Choroid plexus epithelial cell (primary cell): ENCODE data around the gene PCDHB5.
"Not testable (repeated sequence)": the region's sequence is repeated elsewhere in the genome, so short reads cannot be mapped to it uniquely, and the experiment has no call there.

Experiments used
- DNase-seq: peaks from one replicate; pipeline ENCODE4 v3.0.0-alpha.2; 2010; ENCODE audit warnings: low read depth
- H3K4me3 ChIP-seq: 2 replicates; pipeline ENCODE4 v1.5.1; 2011; ENCODE audit warnings: low read depth, mild to moderate bottlenecking, control low read depth, low read length, moderate library complexity
- CTCF ChIP-seq: conservative IDR thresholded peaks from 2 replicates; pipeline ENCODE4 v1.5.1; 2011; ENCODE audit warnings: low read depth, mild to moderate bottlenecking, control low read depth, inconsistent platforms, low read length, moderate library complexity

PCDHB5 gene

DNA sequence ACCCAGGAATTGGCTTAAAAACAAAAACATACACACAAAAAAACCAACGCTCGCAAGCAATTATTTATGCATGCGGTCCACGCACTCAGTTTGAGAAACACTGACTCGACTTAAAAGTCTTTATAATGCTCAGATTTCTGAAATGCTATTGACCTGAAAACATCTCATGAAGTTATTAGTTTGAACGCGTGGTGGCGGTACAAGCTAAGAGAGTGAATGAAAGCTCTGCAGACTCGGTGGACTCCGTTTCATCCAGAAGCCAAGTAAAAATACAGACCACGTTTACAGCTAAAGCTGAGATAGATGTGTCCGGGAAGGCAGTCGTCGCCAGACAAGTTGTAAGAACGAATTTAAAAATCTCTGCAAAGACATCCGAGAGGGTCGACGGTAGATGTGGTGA, 14.8 kb downstream of the PCDHB5 start, which contains the start of gene PCDHB6:
Gene PCDHB6 (plus strand): TSS at position 246 of the 400 bp plus-strand sequence. CDS start 201 bp downstream, outside the sequence.
- no peak for TF ChIP-seq CTCF
- DNase-seq, result peak; percentile 2
- H3K4me3 ChIP-seq, result no peak within 1 kb of the TSS

- no peak overlapping the region for H3K4me3 ChIP-seq
- no peak for TF ChIP-seq CTCF
Measured at GRCh38 chr5:141150224-141150992, 15.4 kb downstream of the PCDHB5 start.

GRCh38 chr5:141150993-141151325, 16.0 kb downstream of the PCDHB5 start:
- TF ChIP-seq CTCF, result no peak
- DNase-seq, result no peak
- H3K4me3 ChIP-seq, result no peak overlapping the region

More at GRCh38 chr5:141150224-141150992, 15.4 kb downstream of the PCDHB5 start:
- no peak for DNase-seq

- DNase-seq, H3K4me3 ChIP-seq: not testable (repeated sequence)
Measured at GRCh38 chr5:141151632-141152031, 16.6 kb downstream of the PCDHB5 start.

DNA sequence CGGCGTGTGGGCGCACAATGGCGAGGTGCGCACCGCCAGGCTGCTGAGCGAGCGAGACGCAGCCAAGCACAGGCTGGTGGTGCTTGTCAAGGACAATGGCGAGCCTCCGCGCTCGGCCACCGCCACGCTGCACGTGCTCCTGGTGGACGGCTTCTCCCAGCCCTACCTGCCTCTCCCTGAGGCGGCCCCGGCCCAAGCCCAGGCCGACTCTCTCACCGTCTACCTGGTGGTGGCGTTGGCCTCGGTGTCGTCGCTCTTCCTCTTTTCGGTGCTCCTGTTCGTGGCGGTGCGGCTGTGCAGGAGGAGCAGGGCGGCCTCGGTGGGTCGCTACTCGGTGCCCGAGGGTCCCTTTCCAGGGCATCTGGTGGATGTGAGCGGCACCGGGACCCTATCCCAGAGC, 17.1 kb downstream of the PCDHB5 start:
- DNase-seq, H3K4me3 ChIP-seq: not testable (repeated sequence)

DNA sequence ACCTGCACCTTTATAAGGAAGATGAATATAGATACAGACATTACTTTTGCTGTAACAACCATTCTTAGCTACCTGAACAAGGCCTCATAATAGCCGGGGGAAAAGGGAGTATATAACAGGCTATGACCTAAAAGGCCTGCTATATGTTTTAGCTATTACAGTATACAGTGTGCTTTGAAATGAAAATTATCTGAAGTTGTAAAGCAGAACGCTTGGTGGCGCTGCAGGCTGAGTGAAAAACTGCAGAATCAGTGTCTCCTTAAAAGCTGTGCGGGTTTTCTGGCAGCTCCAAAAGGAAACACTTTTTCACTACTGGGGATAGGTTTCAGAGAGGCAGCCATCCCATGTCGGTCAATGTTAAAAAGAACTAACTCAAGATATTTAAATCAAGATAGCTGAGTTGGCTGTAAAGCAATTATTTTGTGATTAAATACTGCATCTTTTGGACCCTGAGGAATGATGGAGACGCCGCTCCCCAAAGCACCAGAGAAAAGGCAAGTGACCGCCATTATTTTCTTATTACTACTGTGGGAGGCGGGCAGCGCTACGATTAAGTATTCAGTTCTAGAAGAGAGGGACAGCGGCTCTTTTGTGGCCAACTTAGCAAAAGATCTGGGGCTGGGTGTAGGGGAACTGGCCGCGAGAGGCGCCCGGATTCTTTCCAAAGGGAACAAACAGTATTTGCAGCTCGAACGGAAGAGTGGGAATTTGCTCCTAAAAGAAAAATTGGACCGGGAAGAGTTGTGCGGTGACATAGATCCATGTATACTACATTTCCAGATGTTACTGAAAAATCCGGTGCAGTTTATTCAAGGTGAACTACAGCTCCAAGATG, 20.8 kb downstream of the PCDHB5 start:
- no peak for DNase-seq
- no peak overlapping the region for H3K4me3 ChIP-seq
- TF ChIP-seq CTCF, result no peak

DNA sequence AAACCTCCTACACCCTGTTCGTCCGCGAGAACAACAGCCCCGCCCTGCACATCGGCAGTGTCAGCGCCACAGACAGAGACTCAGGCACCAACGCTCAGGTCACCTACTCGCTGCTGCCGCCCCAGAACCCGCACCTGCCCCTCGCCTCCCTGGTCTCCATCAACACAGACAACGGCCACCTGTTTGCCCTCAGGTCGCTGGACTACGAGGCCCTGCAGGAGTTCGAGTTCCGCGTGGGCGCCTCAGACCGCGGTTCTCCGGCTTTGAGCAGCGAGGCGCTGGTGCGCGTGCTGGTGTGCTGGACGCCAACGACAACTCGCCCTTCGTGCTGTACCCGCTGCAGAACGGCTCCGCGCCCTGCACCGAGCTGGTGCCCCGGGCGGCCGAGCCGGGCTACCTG, 22.4 kb downstream of the PCDHB5 start:
- DNase-seq, H3K4me3 ChIP-seq: not testable (repeated sequence)

DNA sequence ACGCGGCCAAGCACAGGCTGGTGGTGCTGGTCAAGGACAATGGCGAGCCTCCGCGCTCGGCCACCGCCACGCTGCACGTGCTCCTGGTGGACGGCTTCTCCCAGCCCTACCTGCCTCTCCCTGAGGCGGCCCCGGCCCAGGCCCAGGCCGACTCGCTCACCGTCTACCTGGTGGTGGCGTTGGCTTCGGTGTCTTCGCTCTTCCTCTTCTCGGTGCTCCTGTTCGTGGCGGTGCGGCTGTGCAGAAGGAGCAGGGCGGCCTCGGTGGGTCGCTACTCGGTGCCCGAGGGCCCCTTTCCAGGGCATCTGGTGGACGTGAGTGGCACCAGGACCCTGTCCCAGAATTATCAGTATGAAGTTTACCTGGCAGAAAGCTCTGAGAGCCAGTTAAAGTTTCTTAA, 22.9 kb downstream of the PCDHB5 start:
- not testable (repeated sequence) for H3K4me3 ChIP-seq, DNase-seq
